Left colon (tissue), 2 donors: ENCODE measurements around the gene PLXNA4. TPM values are rescaled to one million over a fixed set of nuclear protein-coding genes. Genes with fewer than 3 reads are reported as not detected.

Experiments
- ATAC-seq: fragments of 200-7000 bp; cut with Tn5 transposase; one replicate; pipeline ENCODE4 v1.9.1; 2020; ENCODE audit warnings: mild to moderate bottlenecking, moderate library complexity
- DNase-seq, 2 donors: peaks; one replicate each; pipeline ENCODE4 v3.0.0-alpha.2; 2020
- intact Hi-C, 2 donors: fragments of 100-400 bp; cut with DNase I in 1 of 2; cut with micrococcal nuclease in 1 of 2; formaldehyde crosslinking; loops; one replicate each; pipeline versions ENCODE4 v1.11.2 to v1.14.0; 2022; cut with DNase I, micrococcal nuclease
- total RNA-seq, 2 donors: library from RNA; stranded (reverse); fragmentation: NEBNext Ultra II Directional; extraction: Animal tissue kit (Norgen Biotek cat#: 25700); gene quantifications; one replicate each; pipeline ENCODE4 v1.2.1, GENCODE V29; 2021
- donor health status: DM: no; HTN: no; CAD: no.
- donor health status: DM: yes; HTN: yes; CAD: no.

PLXNA4 gene
- total RNA-seq, 2 donors from 2014 or later: 1.1 to 1.3 TPM

DNA sequence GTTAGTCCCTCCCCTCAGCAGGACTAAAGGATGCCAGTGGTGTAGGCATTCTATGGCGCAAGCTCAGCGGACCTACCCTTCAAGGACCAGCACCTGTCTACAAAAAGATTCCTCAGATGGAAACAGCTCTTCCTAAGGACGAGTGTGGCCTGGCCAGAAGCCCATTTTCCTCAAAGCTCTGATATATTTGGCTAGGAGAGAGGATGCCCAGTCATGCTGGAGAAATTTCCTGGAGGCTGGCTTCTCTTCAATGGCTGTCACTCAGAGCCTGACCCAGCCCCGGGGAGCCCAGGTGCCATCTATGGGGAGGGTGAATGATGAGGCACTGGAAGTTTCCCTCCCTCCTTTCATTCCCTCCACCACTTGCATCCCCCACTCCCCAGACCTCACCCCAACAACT lies 111.5 kb downstream of the PLXNA4 start:
- DNase-seq (no peak), ATAC-seq (no peak)
- intact Hi-C loops: no loop called here

- no peak for ATAC-seq
- no peak for DNase-seq
- intact Hi-C loops: no loop called here
Measured at GRCh38 chr7:132463922-132464321, 112.3 kb downstream of the PLXNA4 start.

DNA sequence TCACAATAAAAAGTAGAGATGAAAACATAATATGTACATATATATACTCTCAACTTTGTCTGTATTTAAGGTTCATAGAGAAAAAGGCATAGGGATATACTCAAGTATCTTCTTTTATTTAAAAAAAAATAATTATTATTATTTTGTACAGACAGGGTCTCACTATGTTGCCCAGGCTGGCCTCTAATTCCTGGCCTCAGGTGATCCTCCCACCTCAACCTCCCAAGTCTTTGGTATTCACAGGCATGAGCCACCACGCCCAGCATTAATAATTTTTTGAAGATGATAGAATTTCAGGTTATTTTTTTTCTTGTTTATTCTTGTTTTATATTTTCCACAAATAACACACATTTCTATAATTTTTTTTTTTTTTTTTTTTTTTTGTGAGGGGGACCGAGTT lies 113.8 kb downstream of the PLXNA4 start:
- no peak for ATAC-seq
- no peak for DNase-seq
- intact Hi-C loops: no loop called here

- DNase-seq (no peak), ATAC-seq (no peak)
- intact Hi-C loops: no loop called here
Measured at GRCh38 chr7:132461032-132461592, 115.2 kb downstream of the PLXNA4 start.

GRCh38 chr7:132458729-132459128 lies 117.5 kb downstream of the PLXNA4 start:
- ATAC-seq (no peak), DNase-seq (no peak)
- intact Hi-C loops: no loop called here

- intact Hi-C loops: no loop called here
- no peak for ATAC-seq
- DNase-seq: no peak
Measured at GRCh38 chr7:132457658-132458057, 118.6 kb downstream of the PLXNA4 start.

- ATAC-seq: no peak
Measured at GRCh38 chr7:132456418-132456817, 119.9 kb downstream of the PLXNA4 start.

GRCh38 chr7:132455378-132455777 lies 120.9 kb downstream of the PLXNA4 start:
- DNase-seq (no peak), ATAC-seq (no peak)
- intact Hi-C loops: no loop called here

More at GRCh38 chr7:132456418-132456817, 119.9 kb downstream of the PLXNA4 start:
- no peak for DNase-seq
- intact Hi-C loops: no loop called here

DNA sequence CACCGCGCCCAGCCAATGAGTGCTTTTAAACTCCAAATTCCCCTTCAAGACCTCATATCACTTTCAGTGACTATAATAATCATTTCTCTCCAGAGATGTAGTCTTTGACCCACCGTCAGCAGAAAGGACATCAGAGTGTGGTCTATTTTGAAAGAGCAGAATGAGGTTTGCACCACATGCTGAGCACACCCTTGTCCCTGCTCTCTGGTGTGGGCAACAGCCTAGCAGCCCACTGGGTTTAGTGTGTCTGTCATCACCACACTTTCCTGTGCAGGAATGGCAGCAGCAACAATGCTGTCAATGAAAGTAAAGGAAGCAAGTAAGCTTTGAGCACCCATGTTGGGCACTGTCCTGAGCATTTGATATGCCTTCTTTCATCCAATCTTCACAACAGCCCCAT lies 122.4 kb downstream of the PLXNA4 start:
- no peak for ATAC-seq
- DNase-seq: no peak
- intact Hi-C loops: no loop called here

GRCh38 chr7:132451161-132451560 lies 125.1 kb downstream of the PLXNA4 start:
- intact Hi-C loops: no loop called here
- DNase-seq (peak in 1 of 2 donors; percentile 24), ATAC-seq (no peak)

GRCh38 chr7:132450696-132451095 lies 125.6 kb downstream of the PLXNA4 start:
- DNase-seq (peak in 1 of 2 donors; percentile 5), ATAC-seq (no peak)
- intact Hi-C loops: no loop called here

DNA sequence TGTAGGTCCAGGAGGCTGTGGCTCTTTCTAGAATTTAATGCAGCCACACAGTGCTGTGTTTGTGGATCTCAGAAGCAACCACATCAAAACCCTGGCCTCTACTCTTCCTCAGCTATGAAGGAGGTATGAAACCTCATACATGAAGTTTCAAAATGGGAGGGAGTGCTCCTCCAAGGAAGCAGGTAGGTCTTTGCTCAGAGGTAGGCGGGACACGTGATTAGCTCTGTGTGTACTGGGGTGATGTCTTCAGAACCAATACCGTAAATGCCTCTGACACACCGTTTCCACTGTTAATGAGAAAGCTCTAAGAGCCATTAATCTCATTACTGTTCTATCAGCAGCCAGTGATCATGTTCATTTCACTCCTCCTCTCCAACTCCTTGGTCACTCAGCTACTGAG lies 126.1 kb downstream of the PLXNA4 start:
- intact Hi-C loops: no loop called here
- DNase-seq (peak in 1 of 2 donors; percentile 15), ATAC-seq (no peak)

GRCh38 chr7:132446666-132447278 lies 129.5 kb downstream of the PLXNA4 start:
- peak in 1 of 2 donors; percentile 5 for DNase-seq
- intact Hi-C loops: no loop called here
- no peak for ATAC-seq

DNA sequence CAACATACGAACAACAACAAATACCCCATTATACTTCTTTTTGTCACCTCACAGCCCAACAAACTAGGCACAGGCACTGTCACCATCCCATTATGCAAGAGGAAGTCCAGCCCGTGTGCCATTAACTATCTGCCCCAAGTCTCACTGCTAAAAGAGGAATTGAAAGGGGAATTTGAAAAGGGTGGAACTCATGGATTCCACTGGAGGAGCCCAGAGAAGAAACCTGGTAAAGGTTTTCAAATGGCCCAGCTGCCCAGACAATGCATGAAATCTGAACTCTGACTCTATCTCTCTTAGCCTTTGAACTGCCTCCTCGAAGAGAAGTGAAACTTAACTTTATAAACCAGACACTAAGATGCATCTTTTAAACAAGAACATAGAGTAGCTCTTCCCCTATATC lies 130.0 kb downstream of the PLXNA4 start:
- intact Hi-C loops: no loop called here
- DNase-seq: peak in 1 of 2 donors; percentile 12
- ATAC-seq: no peak

- ATAC-seq (no peak), DNase-seq (peak in 1 of 2 donors; percentile 2)
- intact Hi-C loops: no loop called here
Measured at GRCh38 chr7:132443761-132444520, 132.3 kb downstream of the PLXNA4 start.

DNA sequence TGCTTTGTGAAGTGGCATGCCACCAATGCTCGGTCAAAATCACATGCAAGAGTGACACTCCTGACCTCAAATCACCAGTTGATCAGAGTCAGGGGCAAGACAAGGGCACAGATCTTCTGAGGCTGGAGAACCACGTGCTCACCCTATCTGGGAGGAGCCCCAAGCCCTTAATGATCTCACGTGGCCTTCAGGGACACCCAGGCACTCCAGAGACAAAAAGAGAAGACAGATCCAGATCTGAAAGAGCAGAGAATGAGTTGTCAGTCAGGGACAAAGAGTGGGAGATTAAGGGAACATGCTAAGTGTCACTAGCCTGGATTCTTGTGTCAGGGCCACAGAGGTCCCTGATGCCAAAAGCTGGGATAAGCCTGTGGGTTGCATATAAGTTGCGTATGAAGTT lies 134.3 kb downstream of the PLXNA4 start:
- no peak for ATAC-seq
- peak in 1 of 2 donors; percentile 19 for DNase-seq
- intact Hi-C loops: no loop called here

DNA sequence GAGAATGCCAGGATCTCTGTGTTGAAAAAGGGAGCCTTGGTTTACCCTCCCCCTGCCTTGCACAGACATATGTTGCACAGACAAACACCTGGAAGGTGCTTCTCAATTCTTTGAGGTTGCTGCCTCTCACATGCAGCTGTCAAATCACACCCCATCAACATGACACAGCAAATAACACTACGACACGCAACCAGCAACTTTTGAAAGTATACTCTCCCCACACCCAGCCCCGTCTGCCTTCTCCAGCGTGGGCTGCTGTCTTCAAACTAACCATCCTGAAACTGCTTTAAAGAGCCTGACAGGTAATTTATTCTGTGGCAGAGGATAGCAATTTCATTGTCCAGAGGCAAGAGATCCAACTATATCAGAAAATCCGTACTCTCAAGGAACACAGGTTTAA lies 136.1 kb downstream of the PLXNA4 start:
- ATAC-seq (no peak), DNase-seq (no peak)
- intact Hi-C loops: no loop called here

GRCh38 chr7:132438926-132439325 lies 137.3 kb downstream of the PLXNA4 start:
- intact Hi-C loops: no loop called here
- DNase-seq: no peak
- no peak for ATAC-seq

DNA sequence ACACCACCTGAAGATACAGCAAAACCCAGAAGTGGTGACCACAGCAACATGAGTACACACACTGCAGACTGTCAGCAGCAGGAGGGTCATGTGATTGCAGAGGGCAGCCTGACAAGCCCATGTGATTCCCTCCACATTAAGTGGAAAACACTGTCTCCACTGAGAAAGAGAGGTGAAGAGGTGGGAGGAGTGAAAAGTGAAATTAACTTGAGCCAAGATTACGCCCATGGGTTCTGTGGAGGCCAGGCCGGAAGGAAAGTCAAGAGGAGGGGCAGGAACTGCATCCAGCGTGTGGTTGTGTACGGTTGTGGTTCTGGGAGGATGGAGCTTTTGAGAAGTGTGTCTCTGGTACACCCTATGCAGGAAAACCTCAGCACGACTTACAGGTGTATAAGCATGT lies 138.5 kb downstream of the PLXNA4 start:
- no peak for ATAC-seq
- intact Hi-C loops: no loop called here
- DNase-seq: no peak

- ATAC-seq (no peak), DNase-seq (no peak)
- intact Hi-C loops: no loop called here
Measured at GRCh38 chr7:132436121-132436520, 140.1 kb downstream of the PLXNA4 start.
